ENCODE data around the gene SMARCC2. TPM values are rescaled to one million over a fixed set of nuclear protein-coding genes. Genes with fewer than 3 reads are reported as not detected.
A peak's percentile ranks its signal among the peaks of the same experiment; 100 is the strongest.
"Not testable (repeated sequence)": the region's sequence is repeated elsewhere in the genome, so short reads cannot be mapped to it uniquely, and the experiment has no call there.

SMARCC2 gene
- total RNA-seq, 1 experiment from 2014 or later, result 57.3 TPM

GRCh38 chr12:56163533-56164344 is 25.5 kb downstream of the SMARCC2 start:
- H3K4me1 ChIP-seq, result peaks cover 19% of the 10 kb centered on the region
- H3K27ac ChIP-seq, result no peak overlapping the region
- H3K36me3 ChIP-seq, result peaks cover 83% of the 10 kb centered on the region
- DNase-seq, result no peak
- H3K27me3 ChIP-seq, result no peaks in the 10 kb centered on the region
- no peak overlapping the region for H3K4me3 ChIP-seq
- H3K9me3 ChIP-seq (replicated peaks), result no peaks in the 10 kb centered on the region

GRCh38 chr12:56162468-56163290 is 26.6 kb downstream of the SMARCC2 start:
- no peak for DNase-seq
- H3K9me3 ChIP-seq (replicated peaks), result no peaks in the 10 kb centered on the region
- peaks cover 73% of the 10 kb centered on the region for H3K36me3 ChIP-seq
- H3K4me1 ChIP-seq, result peaks cover 19% of the 10 kb centered on the region
- H3K27ac ChIP-seq, result no peak overlapping the region
- no peak overlapping the region for H3K4me3 ChIP-seq
- no peaks in the 10 kb centered on the region for H3K27me3 ChIP-seq

GRCh38 chr12:56161690-56162351 is 27.5 kb downstream of the SMARCC2 start:
- DNase-seq, result no peak
- Histone ChIP-seq H3K36me3 (peaks cover 66% of the 10 kb centered on the region), H3K27me3 (no peaks in the 10 kb centered on the region), H3K4me1 (peaks cover 22% of the 10 kb centered on the region), H3K27ac (no peak overlapping the region), H3K9me3 (replicated peaks) (no peaks in the 10 kb centered on the region), H3K4me3 (no peak overlapping the region)

- Histone ChIP-seq H3K4me3 (no peak overlapping the region), H3K4me1 (peaks cover 22% of the 10 kb centered on the region), H3K36me3 (peaks cover 63% of the 10 kb centered on the region), H3K9me3 (replicated peaks) (no peaks in the 10 kb centered on the region), H3K27me3 (no peaks in the 10 kb centered on the region), H3K27ac (no peak overlapping the region)
- no peak for DNase-seq
These were observed 28.2 kb downstream of the SMARCC2 start for GRCh38 chr12:56160894-56161689.

GRCh38 chr12:56160193-56160763 is 29.0 kb downstream of the SMARCC2 start:
- Histone ChIP-seq H3K9me3 (replicated peaks) (no peaks in the 10 kb centered on the region), H3K36me3 (peaks cover 62% of the 10 kb centered on the region), H3K27me3 (no peaks in the 10 kb centered on the region), H3K4me3 (no peak overlapping the region), H3K27ac (no peak overlapping the region), H3K4me1 (peaks cover 22% of the 10 kb centered on the region)
- DNase-seq, result no peak

GRCh38 chr12:56159482-56160192 is 29.6 kb downstream of the SMARCC2 start:
- peaks cover 60% of the 10 kb centered on the region for H3K36me3 ChIP-seq

GRCh38 chr12:56158926-56159461 is 30.3 kb downstream of the SMARCC2 start:
- Histone ChIP-seq H3K27ac (peak overlapping the region; percentile 77), H3K4me1 (peaks cover 29% of the 10 kb centered on the region), H3K36me3 (peaks cover 55% of the 10 kb centered on the region), H3K9me3 (replicated peaks) (no peaks in the 10 kb centered on the region), H3K27me3 (no peaks in the 10 kb centered on the region), H3K4me3 (peak overlapping the region; percentile 78)
- DNase-seq, result peak; percentile 47 to 64

More at GRCh38 chr12:56159482-56160192, 29.6 kb downstream of the SMARCC2 start:
- Histone ChIP-seq H3K4me3 (peak overlapping the region; percentile 78), H3K27me3 (no peaks in the 10 kb centered on the region), H3K9me3 (replicated peaks) (no peaks in the 10 kb centered on the region), H3K27ac (no peak overlapping the region), H3K4me1 (peaks cover 25% of the 10 kb centered on the region)
- no peak for DNase-seq

GRCh38 chr12:56158029-56158925 is 31.0 kb downstream of the SMARCC2 start, which contains the start of gene MYL6:
Gene MYL6 (plus strand): TSS chr12:56158359. CDS start chr12:56158402, 43 bp downstream.
- no peaks in the 10 kb centered on the region for H3K9me3 ChIP-seq (replicated peaks)
- H3K36me3 ChIP-seq, result peaks cover 47% of the 10 kb centered on the region
- DNase-seq, result peak; percentile 97 to 98
- H3K27ac ChIP-seq, result peak within 1 kb of the TSS; percentile 83
- H3K4me3 ChIP-seq, result peak within 1 kb of the TSS; percentile 78
- no peaks in the 10 kb centered on the region for H3K27me3 ChIP-seq
- peaks cover 36% of the 10 kb centered on the region for H3K4me1 ChIP-seq

- peak; percentile 81 for DNase-seq
- Histone ChIP-seq H3K4me1 (peaks cover 40% of the 10 kb centered on the region), H3K9me3 (replicated peaks) (no peaks in the 10 kb centered on the region), H3K36me3 (peaks cover 41% of the 10 kb centered on the region), H3K27ac (peak overlapping the region; percentile 83), H3K4me3 (peak overlapping the region; percentile 78), H3K27me3 (no peaks in the 10 kb centered on the region)
These were observed 31.9 kb downstream of the SMARCC2 start for GRCh38 chr12:56157201-56158028.

- H3K4me3 ChIP-seq, result peak overlapping the region; percentile 78
- H3K27me3 ChIP-seq; H3K9me3 ChIP-seq (replicated peaks); DNase-seq: not testable (repeated sequence)
- peaks cover 40% of the 10 kb centered on the region for H3K4me1 ChIP-seq
- peak overlapping the region; percentile 83 for H3K27ac ChIP-seq
- peaks cover 36% of the 10 kb centered on the region for H3K36me3 ChIP-seq
These were observed 32.7 kb downstream of the SMARCC2 start for GRCh38 chr12:56156464-56157200.

GRCh38 chr12:56155256-56155845 is 33.9 kb downstream of the SMARCC2 start:
- peaks cover 38% of the 10 kb centered on the region for H3K4me1 ChIP-seq
- H3K27me3 ChIP-seq, result no peaks in the 10 kb centered on the region
- DNase-seq, result peak in 1 of 2 experiments; percentile 17
- peaks cover 23% of the 10 kb centered on the region for H3K36me3 ChIP-seq
- H3K27ac ChIP-seq, result peak overlapping the region; percentile 95
- H3K4me3 ChIP-seq, result no peak overlapping the region; the same call in 1 of the 2 replicates
- H3K9me3 ChIP-seq (replicated peaks), result no peaks in the 10 kb centered on the region
